CD4-positive, alpha-beta T cell treated with Interleukin-15 for 4 hours (primary cell): Measurements from ENCODE around the gene IL18RAP.

Experiments used
- DNase-seq: peaks from one replicate; pipeline ENCODE4 v3.0.0-alpha.2; 2020; ENCODE audit warnings: low spot score

IL18RAP gene

DNA sequence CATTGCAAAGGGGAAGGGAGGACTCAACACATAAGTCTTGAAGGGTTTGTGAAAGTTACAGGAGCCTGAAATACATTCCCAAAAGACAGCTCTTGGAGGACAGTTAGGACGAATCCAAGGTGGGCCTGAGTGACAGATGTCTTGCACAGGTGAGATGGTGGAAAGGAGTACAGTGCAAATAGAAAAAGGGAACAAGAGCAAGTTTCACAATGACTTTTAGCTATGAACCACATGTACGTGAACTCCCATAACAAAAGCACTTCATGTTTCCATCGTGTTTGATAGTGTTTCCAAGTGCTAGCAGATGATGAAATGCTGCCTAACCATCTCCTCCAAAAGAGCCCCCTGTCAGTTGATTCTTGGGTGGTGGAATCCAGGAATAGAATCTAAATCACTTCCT, 1.8 kb downstream of the IL18RAP start:
- no peak for DNase-seq

DNA sequence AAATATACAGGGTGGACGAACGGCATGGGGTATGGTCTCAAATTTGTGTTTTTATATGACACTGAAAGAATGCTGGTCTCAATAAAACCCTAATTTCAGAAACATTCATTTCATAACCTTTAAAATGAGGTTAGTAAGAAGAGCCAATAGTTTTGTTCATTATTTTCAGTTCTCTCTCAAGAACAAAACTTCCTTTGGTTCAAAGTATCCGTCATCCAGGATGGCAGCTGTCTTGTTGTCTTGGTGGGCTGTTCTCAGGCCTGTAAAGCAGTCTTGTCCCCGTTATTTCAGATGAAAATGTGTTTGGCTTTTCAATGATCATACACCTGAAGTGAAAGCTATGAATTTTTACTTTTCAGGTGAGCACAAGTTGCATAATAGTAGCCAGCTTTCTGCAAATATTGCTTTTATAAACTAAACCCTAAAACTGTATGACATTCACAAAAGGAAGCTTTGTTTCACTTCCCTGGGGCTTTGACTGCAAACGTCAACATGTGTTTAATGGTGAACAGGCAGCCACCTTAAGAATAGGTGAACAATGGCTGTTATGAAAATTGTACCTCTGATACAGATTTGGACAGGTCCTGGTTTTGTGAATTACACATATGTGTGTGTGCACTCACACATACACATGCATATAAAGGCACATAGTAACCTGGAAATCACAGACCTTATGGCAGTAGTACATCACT, 2.6 kb downstream of the IL18RAP start:
- no peak for DNase-seq

DNA sequence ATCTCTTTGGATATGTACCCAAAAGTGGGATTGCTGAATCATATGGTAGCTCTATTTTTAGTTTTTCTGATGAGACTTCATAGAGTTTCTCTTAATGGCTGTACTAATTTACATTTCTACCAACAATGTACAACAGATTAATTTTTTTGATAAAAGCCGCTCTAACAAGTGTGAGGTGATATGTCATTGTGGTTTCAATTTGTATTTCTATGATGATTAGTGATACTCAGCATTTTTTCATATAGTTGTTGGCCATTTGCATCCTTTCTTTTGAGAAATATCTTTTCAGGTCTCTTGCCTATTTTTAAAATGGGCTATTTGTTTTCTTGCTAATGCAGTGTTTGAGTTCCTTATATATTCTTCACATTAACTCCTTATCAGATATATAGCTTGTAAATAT, 4.3 kb downstream of the IL18RAP start:
- no peak for DNase-seq

DNA sequence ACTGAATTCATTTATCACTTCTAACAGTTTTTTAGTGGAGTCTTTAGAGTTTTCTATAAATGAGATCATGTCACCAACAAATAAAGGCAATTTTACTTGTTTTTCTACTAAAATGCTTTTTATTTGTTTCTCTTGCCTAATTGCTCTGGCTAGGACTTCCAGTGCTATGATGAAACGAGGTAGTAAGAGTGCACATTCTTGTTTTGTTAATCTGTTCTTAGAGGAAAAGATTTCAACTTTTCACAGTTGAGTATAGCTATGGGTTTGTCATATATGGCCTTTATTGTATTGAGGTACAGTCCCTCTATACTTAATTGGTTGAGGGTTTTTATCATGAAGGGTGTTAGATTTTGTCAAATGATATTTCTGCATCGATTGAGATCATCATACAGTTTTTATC, 5.6 kb downstream of the IL18RAP start:
- DNase-seq: no peak

DNA sequence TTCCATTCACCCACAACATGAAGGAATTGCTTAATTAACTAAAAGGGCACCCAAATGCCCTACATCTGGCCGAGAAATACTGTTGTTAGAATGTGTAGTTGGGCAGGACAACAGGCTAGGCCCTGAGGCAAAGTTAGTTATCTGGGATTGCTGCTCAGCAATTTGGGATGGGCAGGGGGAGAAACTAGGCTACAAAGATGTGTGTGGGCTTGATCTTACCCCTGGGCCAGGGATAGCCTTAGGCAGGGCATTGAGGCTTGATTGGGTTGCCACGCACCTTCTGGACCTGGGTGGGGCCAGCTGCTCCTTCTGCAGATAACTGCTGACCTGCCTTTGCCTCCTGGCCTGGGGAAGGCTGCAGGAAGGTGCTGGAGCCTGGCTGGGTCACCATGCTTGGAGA, 9.4 kb downstream of the IL18RAP start:
- DNase-seq: no peak

DNA sequence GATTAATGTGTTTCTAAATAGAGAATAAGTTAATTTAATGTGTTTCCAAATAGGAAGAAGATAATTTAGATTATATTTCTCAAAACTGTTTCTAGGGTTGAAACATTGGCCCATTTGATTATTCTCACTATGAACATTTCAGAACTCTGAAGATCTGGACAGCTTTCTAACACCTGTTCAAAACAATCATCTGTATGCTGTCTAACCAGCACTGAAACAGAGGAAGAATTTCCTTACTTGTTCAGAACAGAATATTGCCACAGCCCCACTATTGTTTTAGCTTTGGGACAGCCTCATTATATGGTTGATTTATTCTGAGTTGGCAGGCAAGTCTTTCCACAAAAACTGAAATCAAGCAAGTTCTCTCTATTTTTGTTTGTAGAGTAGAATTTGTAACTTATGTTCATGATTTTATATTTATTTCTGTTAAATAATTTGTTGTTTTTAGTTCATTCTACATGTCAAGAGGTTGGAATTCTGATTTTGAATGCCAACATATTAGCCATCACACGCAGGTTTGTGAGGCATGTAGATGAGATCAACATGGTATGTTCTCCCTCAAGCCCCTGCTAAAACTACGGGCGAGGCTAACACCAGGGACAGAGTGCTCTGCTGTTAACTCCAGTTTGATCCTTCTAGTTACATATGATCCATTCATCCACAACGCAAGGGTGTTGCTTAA, 11.2 kb downstream of the IL18RAP start:
- no peak for DNase-seq

DNA sequence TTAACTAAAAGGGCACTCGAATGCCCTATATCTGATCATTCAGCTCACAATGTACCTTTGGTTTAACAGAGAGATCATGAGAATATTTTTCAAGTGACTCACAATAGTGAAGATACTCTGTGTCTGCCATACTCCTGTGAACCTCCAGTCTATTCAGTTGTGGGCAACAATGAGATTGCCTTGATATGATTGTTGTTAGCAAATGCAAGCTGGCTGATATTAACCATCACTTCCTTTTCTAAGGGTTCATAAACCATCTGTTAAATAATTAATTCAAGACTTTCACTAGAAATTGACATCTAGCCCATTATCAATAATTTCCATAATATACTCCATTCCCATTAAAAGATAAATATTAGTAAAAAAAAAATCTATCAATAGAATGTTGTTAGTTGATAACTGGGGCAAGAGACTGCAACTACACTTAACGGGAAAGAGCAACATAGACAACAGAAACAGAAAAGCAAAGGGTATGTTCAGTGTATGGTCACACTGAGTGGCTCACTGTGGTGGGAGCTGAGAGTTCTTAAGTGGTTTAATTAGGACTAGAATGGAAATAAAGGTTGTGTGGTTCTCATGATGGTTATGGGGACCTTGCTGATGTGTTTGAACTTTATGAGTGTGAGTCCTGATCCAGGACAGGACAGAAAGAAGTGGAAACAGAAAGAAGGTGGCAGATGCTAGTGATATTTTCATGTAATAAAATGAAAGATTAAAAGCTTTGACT, 11.9 kb downstream of the IL18RAP start:
- DNase-seq: no peak

DNA sequence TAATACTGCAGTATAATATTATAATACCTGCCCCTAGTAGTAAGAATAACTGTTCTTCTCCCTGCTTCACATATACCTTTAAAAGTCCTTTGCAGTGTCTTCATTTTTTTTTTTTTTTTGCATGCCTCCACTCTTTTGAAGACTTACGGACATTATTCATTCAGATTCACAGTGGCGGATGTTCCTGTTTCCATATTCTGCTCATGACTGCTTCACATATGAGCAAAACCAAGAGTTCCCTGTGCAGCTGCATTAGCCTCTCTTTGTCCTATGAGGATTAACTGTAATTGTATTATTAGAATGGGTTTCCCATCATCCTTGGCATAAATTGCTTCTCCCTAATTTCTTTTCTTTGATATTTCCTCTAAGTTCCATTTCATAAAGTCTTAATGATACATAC, 12.8 kb downstream of the IL18RAP start:
- no peak for DNase-seq

DNA sequence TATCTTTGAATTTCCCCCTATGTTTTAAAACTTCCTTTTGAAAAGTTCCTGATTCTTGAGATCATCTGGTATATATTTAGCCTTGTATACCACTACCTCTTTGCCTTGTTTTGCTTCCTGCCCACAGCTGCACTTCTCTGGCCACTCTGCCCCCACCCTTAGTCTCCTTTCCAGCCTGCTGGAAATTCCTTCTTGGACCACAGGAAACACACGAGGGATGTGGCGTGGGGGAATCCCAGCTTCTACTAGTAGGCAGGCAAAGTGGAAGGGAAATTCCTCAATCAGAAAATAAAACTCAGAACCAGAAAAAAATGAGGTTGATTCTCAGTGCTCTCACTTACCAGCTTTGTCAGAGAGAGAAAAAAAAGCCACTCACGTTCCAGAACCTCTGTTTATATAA, 13.4 kb downstream of the IL18RAP start:
- DNase-seq: no peak

DNA sequence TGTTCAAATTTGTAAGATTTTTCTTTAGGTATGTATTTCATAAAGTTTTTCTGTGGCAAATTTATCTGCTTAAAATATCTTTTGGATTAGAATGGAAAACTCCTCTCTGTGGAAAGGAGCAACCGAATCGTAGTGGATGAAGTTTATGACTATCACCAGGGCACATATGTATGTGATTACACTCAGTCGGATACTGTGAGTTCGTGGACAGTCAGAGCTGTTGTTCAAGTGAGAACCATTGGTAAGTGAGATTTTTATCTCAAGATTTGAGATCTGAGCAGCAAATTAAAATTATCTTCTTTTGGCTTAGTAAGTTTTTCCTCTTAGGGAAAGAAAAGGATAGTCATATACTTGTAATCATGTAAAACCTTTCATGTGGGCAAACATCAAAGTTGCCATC, 14.2 kb downstream of the IL18RAP start:
- no peak for DNase-seq

DNA sequence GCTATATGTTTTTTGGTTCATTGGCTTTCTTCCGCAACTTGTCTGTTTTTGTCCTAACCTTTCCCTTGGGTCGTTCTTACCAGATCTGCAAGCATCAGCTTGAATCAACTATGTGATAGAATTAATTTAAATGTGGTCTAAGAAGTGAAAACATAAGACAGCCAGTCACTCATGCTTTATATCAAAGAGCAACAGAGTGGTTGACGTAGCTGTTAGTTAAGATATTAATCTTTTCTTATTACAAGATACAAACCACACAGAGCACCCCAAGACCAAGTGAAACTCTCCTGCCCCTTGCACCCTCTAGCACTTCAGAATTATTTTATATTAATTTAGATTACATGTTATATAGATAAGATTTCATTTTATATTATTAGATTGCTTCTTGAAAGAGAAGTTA, 15.2 kb downstream of the IL18RAP start:
- DNase-seq: no peak

DNA sequence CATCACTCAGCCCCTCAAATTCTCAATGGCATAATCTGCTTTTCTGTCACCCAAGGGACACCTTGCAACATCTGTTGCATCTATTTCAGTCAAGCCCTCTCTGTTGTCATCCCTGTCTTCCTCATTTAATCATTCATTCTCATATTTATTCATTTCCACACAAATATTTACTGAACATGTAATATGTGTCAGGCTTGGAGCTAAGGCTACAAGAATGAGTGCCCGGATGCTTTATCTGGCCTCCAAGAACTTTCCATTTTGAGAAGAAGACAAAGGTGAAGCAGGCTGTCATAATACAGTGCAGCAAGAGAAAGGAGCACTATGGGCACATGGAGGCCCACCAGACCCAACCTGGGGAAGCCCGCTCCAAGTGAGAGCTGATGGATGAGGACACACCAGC, 15.6 kb downstream of the IL18RAP start:
- DNase-seq: no peak

DNA sequence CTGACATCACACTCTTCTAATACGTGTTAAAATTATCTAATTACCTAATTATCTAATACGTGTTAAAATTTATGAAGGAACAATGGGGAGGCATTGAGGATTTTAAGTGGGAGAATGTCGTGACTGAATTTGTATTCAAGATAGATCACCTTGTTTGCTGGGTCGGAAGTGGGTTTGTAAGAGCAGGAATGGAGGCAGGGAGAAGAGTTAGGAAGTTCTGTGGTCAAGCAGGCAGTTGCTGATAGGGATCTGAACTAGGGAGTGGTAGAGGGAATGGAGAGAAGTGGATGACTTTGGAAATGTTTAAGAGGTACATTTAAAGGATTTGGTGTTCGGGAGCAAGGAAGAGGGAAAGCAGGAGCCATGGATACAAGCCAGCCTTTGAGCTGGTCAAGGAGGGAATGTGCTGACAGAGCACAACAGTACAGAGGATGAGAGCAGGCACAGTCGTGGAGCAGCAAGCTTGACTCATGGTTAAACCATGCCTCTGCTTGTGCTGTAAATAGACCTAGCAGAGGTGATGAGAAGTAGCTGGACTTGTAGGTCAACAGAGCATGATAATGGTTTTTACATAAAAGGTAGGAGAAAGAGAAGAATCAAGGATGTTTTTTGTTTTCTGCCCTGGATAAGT, 16.2 kb downstream of the IL18RAP start:
- no peak for DNase-seq

DNA sequence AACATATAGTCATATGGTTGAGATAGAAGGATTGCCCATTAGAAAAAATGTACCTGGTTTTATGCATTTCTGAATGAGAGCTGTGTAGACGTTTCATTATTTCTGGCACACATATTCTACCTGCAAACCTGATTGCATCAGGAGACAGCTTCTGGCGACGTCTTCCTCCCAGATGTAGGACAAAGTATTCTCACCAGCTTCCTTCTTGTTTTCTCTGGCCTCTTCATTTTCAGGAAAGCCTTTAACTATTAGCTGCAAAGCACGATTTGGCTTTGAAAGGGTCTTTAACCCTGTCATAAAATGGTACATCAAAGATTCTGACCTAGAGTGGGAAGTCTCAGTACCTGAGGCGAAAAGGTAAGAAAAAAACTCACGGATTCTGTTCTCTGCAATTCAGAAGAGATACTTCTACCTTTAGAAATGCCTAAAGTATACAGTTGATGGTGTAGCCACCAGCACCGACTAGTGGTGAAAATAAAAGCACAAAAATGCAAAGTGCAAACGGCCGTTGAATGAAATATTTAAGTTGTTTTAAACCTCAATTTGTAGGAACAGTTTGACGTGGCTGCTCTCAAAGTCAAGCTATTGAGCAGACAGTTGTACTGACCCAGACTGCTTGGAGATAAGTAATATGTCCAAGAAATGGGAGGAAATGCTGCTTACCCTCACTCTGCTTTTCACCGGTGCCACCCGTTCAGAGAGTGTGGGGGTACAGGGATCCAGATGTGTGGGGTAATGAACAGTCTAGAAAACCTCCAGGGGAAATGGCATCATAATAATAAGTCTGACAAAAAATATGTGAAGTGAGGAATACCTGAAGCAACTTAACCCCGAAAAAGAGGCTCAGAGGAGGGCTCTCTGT, 20.2 kb downstream of the IL18RAP start:
- peak; percentile 67 for DNase-seq

DNA sequence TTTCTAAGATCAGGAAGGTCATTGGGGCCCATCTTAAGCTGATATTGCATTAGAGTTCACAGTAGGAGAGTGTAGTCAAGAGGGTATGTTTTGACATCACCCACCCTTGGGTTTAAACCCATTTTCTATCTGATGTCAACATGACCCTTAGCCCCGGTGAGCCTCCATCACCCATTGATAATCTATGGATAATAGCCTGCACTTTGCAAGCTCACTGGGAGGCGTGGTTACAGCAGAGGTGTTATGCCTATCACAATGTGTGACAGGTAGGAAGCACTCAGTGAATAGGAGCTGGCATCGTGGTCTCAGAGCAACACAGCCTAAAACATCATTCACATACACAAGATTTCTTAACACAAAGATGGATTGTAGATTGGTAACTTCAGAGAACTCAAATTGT, 21.3 kb downstream of the IL18RAP start:
- DNase-seq: no peak

DNA sequence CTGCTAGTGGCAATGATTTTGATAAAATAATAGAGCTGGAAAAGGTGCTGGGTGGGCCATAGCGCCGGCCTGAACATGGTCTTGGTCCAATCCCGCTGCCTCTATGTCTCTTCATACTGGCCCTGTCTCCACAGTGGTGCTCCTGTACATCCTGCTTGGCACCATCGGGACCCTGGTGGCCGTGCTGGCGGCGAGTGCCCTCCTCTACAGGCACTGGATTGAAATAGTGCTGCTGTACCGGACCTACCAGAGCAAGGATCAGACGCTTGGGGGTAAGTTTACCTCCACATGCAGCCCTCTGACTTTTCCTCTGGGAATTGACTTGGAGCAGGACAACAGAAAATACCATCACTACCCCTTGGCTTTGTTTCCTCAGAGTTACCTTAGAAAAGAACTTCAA, 24.0 kb downstream of the IL18RAP start:
- no peak for DNase-seq

DNA sequence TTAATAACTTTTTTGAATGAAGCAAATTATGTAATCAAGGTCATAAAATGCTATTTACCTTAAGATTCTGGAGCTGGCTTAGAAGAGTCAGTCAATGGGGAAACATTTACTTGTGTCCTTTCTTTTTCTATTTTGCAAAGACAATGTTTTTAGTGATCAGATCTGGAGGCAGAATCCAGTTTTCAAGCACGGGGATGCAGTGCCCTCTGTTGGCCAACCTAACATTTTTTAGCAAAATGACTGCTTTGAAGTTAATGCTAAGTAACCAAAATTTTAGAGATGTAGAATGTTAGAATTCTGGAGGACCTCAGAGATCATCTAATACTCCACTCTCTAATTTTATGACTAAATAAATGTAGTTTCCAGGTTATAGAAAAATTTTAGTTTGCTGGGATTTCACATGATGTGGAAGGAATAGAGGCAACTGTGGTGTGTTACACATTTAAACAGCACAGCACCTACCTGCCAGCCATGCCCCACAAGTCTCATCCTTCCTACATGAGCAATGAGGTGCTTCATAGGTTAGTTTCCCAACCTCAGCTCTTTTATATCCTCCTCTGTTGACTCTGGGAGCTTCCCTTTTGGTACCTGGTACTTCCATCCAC, 26.5 kb downstream of the IL18RAP start:
- DNase-seq: peak; percentile 66

DNA sequence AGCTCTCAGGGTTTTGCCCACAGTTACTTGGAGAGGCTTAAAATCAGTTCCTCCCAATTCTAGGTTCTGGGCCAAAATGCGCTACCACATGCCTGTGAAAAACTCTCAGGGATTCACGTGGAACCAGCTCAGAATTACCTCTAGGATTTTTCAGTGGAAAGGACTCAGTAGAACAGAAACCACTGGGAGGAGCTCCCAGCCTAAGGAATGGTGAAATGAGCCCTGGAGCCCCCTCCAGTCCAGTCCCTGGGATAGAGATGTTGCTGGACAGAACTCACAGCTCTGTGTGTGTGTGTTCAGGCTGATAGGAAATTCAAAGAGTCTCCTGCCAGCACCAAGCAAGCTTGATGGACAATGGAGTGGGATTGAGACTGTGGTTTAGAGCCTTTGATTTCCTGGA, 29.0 kb downstream of the IL18RAP start:
- no peak for DNase-seq

DNA sequence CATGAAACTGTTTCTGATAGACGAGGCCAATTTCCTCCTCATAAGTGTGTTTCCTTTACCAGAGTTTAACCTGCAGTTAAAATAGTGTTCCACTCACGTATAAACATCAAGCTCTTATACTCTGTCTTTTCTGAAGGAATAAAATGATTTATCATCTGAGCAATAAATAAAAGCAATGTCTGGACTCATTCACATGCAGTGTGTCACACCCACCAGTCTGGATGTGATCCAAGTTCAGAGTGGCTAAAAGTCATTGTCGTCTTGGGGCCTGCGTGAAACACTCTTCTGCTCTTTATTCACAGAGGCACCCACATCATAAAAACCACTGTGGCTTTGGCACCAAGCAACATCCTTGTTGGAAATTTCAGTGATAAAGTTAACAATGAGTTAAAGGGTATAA, 30.5 kb downstream of the IL18RAP start:
- no peak for DNase-seq

DNA sequence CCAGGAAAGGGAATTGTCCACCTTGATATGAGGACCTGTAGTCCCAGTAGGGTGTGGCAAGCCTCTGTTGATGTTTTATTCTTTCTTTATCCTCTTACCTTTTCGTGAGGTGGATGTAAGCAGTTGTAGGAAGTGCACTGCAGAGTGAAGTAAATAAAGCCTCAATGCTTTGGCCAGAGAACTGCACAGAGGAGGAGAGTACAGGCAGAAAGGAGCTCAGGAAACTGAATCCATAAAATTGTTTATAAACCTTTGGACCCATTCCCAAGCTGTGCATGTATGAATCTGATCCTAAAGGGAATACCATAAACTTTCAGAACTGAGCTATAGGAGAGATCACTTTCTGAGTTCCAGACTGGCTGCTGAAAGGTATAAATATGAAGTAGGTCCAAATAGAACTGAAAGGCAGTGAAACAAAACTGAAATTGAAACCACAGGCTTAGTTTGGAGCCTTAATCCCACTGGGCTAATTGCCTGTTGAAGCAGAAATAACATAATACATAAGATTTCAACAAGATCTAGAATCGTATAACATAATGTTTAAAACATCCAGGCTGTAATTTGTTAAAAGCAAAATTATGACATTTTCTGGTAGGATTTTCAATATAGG, 32.2 kb downstream of the IL18RAP start:
- DNase-seq: no peak

DNA sequence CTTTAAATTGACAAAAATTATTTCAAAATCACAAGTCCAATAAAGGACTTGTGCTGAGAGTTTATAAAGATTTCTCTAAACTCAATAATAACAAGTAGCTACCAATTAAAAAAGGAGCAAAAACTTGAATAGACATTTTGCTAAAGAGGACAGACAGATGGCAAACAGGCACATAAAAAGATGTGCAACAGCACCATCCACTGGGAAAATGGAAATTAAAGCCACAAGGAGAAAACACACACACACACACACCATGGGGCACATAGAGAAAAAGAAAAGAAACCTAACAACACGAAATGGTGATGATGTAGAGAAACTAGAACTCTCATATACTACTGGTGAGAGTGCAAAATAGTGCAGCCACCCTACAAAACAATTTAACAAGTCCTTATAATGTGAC, 37.5 kb downstream of the IL18RAP start:
- DNase-seq: no peak
